HepG2 (cell line): ENCODE measurements around the gene TSC22D4. TPM values are rescaled to one million over a fixed set of nuclear protein-coding genes. Genes with fewer than 3 reads are reported as not detected.

Experiments
- CC2D1A ChIP-seq: sonication (generic); formaldehyde crosslinking; IDR thresholded peaks from 2 replicates; pipeline ENCODE4 v1.8.1; 2023; ENCODE audit warnings: mild to moderate bottlenecking, missing genetic modification reagents
- CCAR2 ChIP-seq: fragments of 200-400 bp; formaldehyde crosslinking; optimal IDR thresholded peaks from 2 replicates; pipeline ENCODE3; 2018; ENCODE audit warnings: low read depth, mild to moderate bottlenecking, low read length, moderate library complexity
- GTF3A ChIP-seq: sonication (generic); formaldehyde crosslinking; conservative IDR thresholded peaks from 2 replicates; pipeline ENCODE4 v1.4.0; 2020; ENCODE audit warnings: mild to moderate bottlenecking, missing genetic modification reagents
- KLF13 ChIP-seq: sonication (generic); formaldehyde crosslinking; IDR thresholded peaks from 2 replicates; pipeline ENCODE4 v1.4.0; 2020; ENCODE audit warnings: mild to moderate bottlenecking, missing genetic modification reagents
- MATR3 ChIP-seq: sonication (generic); formaldehyde crosslinking; IDR thresholded peaks from 2 replicates; pipeline ENCODE4 v1.4.0; 2020; ENCODE audit warnings: missing genetic modification reagents
- MTA3 ChIP-seq: sonication (generic); formaldehyde crosslinking; IDR thresholded peaks from 2 replicates; pipeline ENCODE4 v1.4.0; 2020; ENCODE audit warnings: missing genetic modification reagents
- ONECUT2 ChIP-seq: sonication (generic); formaldehyde crosslinking; IDR thresholded peaks from 2 replicates; pipeline ENCODE4 v1.4.0; 2020; ENCODE audit warnings: missing genetic modification reagents
- PTBP1 ChIP-seq: fragments of 200-400 bp; formaldehyde crosslinking; IDR thresholded peaks from 2 replicates; pipeline ENCODE4 v1.6.1; 2018; ENCODE audit warnings: low read length, low read depth; ENCODE audit not compliant: poor library complexity, severe bottlenecking
- SAP130 ChIP-seq: IDR thresholded peaks from 2 replicates; pipeline ENCODE4 v1.6.1; 2016; ENCODE audit warnings: low read depth
- SMARCC2 ChIP-seq: fragments of 450-650 bp; IDR thresholded peaks from 2 replicates; pipeline ENCODE4 v1.6.1; 2017; ENCODE audit warnings: antibody characterized with exemption, mild to moderate bottlenecking
- SOX13 ChIP-seq, 3 experiments: fragments of 450-650 bp in 1 of 3; sonication (generic) in 1 of 3; formaldehyde crosslinking in 1 of 3; IDR thresholded peaks in 2 of 3; conservative IDR thresholded peaks in 1 of 3; 2 replicates each; pipeline versions ENCODE4 v1.5.0 to v1.6.1; 2016 to 2020; ENCODE audit warnings: antibody characterized with exemption in 1 of 3, mild to moderate bottlenecking in 1 of 3, missing compliant biosample characterization in 1 of 3, missing genetic modification reagents in 1 of 3, moderate library complexity in 1 of 3
- SOX6 ChIP-seq, 2 experiments: fragments of 450-650 bp in 1 of 2; sonication (generic) in 1 of 2; formaldehyde crosslinking in 1 of 2; IDR thresholded peaks; 2 replicates each; pipeline versions ENCODE4 v1.4.0 to v1.6.1; 2017 to 2020; ENCODE audit warnings: antibody characterized with exemption in 1 of 2, mild to moderate bottlenecking in 1 of 2, missing genetic modification reagents in 1 of 2
- TCF7L2 ChIP-seq: IDR thresholded peaks from 2 replicates; pipeline ENCODE4 v1.6.1; 2011; ENCODE audit warnings: mild to moderate bottlenecking, low read depth, low read length, moderate library complexity
- ZNF432 ChIP-seq: sonication (generic); formaldehyde crosslinking; IDR thresholded peaks from 2 replicates; pipeline ENCODE4 v1.5.0; 2020; ENCODE audit warnings: missing genetic modification reagents, mild to moderate bottlenecking, borderline replicate concordance
- ZNF788 ChIP-seq: sonication (generic); formaldehyde crosslinking; IDR thresholded peaks from 2 replicates; pipeline ENCODE4 v1.5.0; 2020; ENCODE audit warnings: mild to moderate bottlenecking, missing genetic modification reagents, borderline replicate concordance
- ZNF891 ChIP-seq: sonication (generic); formaldehyde crosslinking; IDR thresholded peaks from 2 replicates; pipeline ENCODE4 v1.5.0; 2020; ENCODE audit warnings: mild to moderate bottlenecking, missing genetic modification reagents
- ZSCAN9 ChIP-seq: IDR thresholded peaks from 2 replicates; pipeline ENCODE4 v1.6.1; 2016; ENCODE audit warnings: borderline replicate concordance
- polyA plus RNA-seq, 8 experiments: library from polyadenylated mRNA; depleted of rRNA in 3 of 8; stranded (reverse) in 7 of 8; unstranded in 1 of 8; fragments of >200 nt; fragmentation: Illumina TruSeq in 4 of 8; extraction: Trizol in 4 of 8; gene quantifications; 2 replicates each; pipeline versions ENCODE4 v1.2.1 to v1.2.3, GENCODE V29; 2011 to 2016; ENCODE audit warnings: low read depth in 4 of 8, missing spikeins in 1 of 8, mixed read lengths in 1 of 8; ENCODE audit not compliant: insufficient read depth in 1 of 8
- total RNA-seq, 5 experiments: library from RNA; depleted of rRNA; stranded (reverse); fragments of >200 nt; fragmentation: Illumina TruSeq; extraction: Trizol; gene quantifications; 2 replicates each; pipeline ENCODE4 v1.2.3, GENCODE V29; 2016; ENCODE audit warnings: low read depth in 1 of 5
- TF ChIP-seq, protein P1 (sequence below): sonication (generic); formaldehyde crosslinking; IDR thresholded peaks from 2 replicates; pipeline ENCODE4 v1.5.0; 2020; ENCODE audit warnings: mild to moderate bottlenecking, missing genetic modification reagents, borderline replicate concordance
- TF ChIP-seq, protein P2 (sequence below): sonication (generic); formaldehyde crosslinking; IDR thresholded peaks from 2 replicates; pipeline ENCODE4 v1.4.0; 2020; ENCODE audit warnings: missing genetic modification reagents

TSC22D4 gene
- total and polyA plus RNA-seq, 2 of the 13 experiments (the other 11 are each of a cell fraction or from before 2014, with no cell fraction given), result 7.7 to 8.7 TPM

DNA sequence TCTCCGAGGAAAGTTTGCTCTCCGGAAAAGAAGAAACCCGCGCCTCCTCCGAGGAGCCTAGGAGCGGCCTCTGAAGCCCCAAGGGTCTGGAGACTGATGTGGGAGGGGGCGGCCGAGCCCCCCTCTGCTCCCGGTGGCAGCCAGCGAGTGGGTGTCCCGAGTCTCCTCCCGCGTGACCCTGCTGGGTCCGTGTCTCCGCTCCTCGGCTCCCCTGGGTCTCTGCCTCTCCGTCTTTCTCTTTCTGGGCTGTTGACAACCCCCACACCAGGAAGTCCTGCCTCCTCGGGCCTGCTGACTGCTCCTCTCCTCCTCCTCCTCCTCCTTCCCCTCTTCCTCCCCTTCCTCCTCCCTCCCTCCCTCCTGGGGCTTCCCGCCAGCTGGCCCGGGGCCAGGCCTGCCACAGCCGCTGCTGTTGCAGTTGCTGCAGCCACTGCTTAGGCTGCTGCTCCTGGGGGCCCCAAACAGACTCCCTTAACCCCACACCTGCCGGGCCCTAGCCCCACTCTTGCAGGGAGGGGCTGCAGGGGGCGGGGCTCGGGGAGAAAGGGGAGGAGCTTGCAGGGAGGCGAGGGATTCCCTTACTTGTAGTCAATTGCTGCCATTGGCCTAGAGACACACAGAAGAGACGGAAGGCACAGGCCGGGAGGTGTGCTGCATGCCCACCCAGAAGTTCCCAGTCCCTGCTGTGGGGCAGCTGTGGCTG lies at the start of gene TSC22D4 (continued):
- TF ChIP-seq CCAR2 (no peak), MATR3 (CRISPR knock-in tag) (no peak), ZNF432 (no peak), ZSCAN9 (CRISPR knock-in tag) (peak; percentile 50; the same call in 1 of the 2 replicates), MTA3 (CRISPR knock-in tag) (no peak), SOX6 (IDR thresholded peaks at IDR 0.05) (no peak), SOX6 (CRISPR knock-in tag; IDR thresholded peaks at IDR 0.05) (peak; percentile 47; the same call in 1 of the 2 replicates), SMARCC2 (no peak), ZNF788 (CRISPR knock-in tag) (peak; percentile 68; the same call in 1 of the 2 replicates), SAP130 (CRISPR knock-in tag) (peak; percentile 85), ONECUT2 (CRISPR knock-in tag) (no peak), TCF7L2 (no peak), CC2D1A (no peak), SOX13 (IDR thresholded peaks at IDR 0.05) (no peak), SOX13 (CRISPR knock-in tag; conservative IDR thresholded peaks at IDR 0.05 in 1 of 2, IDR thresholded peaks at IDR 0.05 in 1 of 2) (no peak), PTBP1 (peak; percentile 56), KLF13 (CRISPR knock-in tag) (no peak), ZNF891 (CRISPR knock-in tag) (no peak), GTF3A (CRISPR knock-in tag) (no peak)
- TF ChIP-seq, protein P1, sequence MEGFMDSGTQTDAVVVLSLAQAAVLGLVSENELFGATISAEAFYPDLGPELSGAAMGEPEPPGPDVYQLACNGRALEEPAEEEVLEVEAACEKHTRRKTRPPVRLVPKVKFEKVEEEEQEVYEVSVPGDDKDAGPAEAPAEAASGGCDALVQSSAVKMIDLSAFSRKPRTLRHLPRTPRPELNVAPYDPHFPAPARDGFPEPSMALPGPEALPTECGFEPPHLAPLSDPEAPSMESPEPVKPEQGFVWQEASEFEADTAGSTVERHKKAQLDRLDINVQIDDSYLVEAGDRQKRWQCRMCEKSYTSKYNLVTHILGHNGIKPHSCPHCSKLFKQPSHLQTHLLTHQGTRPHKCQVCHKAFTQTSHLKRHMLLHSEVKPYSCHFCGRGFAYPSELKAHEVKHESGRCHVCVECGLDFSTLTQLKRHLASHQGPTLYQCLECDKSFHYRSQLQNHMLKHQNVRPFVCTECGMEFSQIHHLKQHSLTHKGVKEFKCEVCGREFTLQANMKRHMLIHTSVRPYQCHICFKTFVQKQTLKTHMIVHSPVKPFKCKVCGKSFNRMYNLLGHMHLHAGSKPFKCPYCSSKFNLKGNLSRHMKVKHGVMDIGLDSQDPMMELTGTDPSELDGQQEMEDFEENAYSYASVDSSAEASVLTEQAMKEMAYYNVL, result peak; percentile 96
- TF ChIP-seq, protein P2, sequence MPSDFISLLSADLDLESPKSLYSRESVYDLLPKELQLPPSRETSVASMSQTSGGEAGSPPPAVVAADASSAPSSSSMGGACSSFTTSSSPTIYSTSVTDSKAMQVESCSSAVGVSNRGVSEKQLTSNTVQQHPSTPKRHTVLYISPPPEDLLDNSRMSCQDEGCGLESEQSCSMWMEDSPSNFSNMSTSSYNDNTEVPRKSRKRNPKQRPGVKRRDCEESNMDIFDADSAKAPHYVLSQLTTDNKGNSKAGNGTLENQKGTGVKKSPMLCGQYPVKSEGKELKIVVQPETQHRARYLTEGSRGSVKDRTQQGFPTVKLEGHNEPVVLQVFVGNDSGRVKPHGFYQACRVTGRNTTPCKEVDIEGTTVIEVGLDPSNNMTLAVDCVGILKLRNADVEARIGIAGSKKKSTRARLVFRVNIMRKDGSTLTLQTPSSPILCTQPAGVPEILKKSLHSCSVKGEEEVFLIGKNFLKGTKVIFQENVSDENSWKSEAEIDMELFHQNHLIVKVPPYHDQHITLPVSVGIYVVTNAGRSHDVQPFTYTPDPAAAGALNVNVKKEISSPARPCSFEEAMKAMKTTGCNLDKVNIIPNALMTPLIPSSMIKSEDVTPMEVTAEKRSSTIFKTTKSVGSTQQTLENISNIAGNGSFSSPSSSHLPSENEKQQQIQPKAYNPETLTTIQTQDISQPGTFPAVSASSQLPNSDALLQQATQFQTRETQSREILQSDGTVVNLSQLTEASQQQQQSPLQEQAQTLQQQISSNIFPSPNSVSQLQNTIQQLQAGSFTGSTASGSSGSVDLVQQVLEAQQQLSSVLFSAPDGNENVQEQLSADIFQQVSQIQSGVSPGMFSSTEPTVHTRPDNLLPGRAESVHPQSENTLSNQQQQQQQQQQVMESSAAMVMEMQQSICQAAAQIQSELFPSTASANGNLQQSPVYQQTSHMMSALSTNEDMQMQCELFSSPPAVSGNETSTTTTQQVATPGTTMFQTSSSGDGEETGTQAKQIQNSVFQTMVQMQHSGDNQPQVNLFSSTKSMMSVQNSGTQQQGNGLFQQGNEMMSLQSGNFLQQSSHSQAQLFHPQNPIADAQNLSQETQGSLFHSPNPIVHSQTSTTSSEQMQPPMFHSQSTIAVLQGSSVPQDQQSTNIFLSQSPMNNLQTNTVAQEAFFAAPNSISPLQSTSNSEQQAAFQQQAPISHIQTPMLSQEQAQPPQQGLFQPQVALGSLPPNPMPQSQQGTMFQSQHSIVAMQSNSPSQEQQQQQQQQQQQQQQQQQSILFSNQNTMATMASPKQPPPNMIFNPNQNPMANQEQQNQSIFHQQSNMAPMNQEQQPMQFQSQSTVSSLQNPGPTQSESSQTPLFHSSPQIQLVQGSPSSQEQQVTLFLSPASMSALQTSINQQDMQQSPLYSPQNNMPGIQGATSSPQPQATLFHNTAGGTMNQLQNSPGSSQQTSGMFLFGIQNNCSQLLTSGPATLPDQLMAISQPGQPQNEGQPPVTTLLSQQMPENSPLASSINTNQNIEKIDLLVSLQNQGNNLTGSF (CRISPR knock-in tag), result no peak
